Mammary epithelial cell (primary cell): Measurements from ENCODE around the gene C19orf53.
"Not testable (repeated sequence)": the region's sequence is repeated elsewhere in the genome, so short reads cannot be mapped to it uniquely, and the experiment has no call there.

Experiments used
- EZH2 ChIP-seq: IDR thresholded peaks from 2 replicates; pipeline ENCODE4 v1.6.1; 2012; ENCODE audit warnings: low read length, inconsistent platforms, borderline replicate concordance
- TF ChIP-seq, protein P1 (sequence below), 2 donors: IDR thresholded peaks in 1 of 2; conservative IDR thresholded peaks in 1 of 2; 2 replicates each; pipeline ENCODE4 v1.5.1; 2011 to 2012; ENCODE audit warnings: inconsistent platforms in 2 of 2, low read length in 2 of 2, mild to moderate bottlenecking in 2 of 2, control low read depth in 1 of 2, low read depth in 1 of 2; ENCODE audit not compliant: insufficient read depth in 1 of 2; ENCODE audit errors: extremely low read depth in 1 of 2

DNA sequence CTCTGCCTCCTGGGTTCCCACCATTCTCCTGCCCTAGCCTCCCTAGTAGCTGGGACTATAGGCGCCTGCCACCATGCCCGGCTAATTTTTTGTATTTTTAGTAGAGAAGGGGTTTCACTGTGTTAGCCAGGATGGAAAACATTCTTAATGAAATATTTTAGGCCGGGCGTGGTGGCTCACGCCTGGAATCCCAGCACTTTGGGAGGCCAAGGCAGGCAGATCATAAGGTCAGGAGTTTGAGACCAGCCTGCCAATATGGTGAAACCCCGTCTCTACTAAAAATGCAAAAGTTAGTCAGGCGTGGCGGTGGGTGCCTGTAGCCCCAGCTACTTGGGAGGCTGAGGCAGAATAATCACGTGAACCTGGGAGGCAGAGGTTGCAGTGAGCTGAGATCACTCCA, 19.1 kb downstream of the C19orf53 start:
- TF ChIP-seq, protein P1, sequence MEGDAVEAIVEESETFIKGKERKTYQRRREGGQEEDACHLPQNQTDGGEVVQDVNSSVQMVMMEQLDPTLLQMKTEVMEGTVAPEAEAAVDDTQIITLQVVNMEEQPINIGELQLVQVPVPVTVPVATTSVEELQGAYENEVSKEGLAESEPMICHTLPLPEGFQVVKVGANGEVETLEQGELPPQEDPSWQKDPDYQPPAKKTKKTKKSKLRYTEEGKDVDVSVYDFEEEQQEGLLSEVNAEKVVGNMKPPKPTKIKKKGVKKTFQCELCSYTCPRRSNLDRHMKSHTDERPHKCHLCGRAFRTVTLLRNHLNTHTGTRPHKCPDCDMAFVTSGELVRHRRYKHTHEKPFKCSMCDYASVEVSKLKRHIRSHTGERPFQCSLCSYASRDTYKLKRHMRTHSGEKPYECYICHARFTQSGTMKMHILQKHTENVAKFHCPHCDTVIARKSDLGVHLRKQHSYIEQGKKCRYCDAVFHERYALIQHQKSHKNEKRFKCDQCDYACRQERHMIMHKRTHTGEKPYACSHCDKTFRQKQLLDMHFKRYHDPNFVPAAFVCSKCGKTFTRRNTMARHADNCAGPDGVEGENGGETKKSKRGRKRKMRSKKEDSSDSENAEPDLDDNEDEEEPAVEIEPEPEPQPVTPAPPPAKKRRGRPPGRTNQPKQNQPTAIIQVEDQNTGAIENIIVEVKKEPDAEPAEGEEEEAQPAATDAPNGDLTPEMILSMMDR (conservative IDR thresholded peaks at IDR 0.05 in 1 of 2, IDR thresholded peaks at IDR 0.05 in 1 of 2; ENCODE audit: extremely low read depth in 1 of 2, insufficient read depth in 1 of 2, low read depth in 1 of 2, low read length in 2 of 2): not testable (repeated sequence)
- not testable (repeated sequence) for TF ChIP-seq EZH2
